ENCODE data around the gene OSGEPL1. TPM values are rescaled to one million over a fixed set of nuclear protein-coding genes. Genes with fewer than 3 reads are reported as not detected.

Gene OSGEPL1
- total RNA-seq, 1 experiment from 2014 or later: 12.6 TPM

DNA sequence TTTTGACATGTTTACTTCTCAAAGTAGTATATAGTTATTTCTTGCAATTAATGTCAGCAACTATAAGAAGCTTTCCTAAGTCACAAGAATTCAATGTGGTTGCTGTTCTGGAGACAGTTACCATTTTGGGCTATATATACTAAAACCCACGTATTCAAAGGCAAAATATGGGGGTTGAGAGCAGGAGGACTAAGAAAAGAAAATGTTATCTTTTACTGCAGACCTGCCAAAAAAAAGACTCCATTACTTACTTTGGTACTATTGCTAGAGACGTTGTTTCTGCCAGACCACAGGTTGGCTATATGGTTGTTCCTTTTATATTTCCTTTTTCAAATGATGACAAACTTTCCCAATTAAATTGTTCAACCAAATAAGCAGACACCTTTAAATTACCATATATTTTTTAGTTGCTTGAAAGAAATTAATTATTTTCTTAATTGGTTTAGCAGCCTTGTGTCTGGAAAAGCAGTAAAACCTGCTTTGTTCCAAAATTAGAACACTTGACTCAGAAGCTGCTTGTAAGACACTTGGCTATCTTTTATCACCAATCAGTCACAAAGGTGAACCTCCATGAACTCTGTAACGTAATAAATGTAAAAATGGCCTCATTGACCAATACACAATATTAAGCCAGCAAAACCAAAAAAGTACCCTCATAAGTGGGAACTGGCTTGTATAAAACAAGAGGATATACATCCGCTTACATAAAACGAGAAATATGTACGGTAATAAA lies 8.2 kb upstream of the OSGEPL1 start:
- no peak for DNase-seq
- ChIA-PET POLR2A (ENCODE audit: unreplicated experiment) (no interaction called here), CTCF (no interaction called here)
- H3K4me3 ChIP-seq (ENCODE audit: low read length): no peak overlapping the region
- H3K4me2 ChIP-seq (ENCODE audit: low read length): no peak overlapping the region
- BruUV-seq (replicated peaks): no TSS peak
- intact Hi-C loops (cut with micrococcal nuclease): no loop called here
- no peaks in the 10 kb centered on the region for H3K9me3 ChIP-seq (ENCODE audit: low read length)
- H3K27ac ChIP-seq (ENCODE audit: low read length): no peak overlapping the region
- H3K9me2 ChIP-seq (replicated peaks; ENCODE audit: low read length): no peaks in the 10 kb centered on the region
- TF ChIP-seq CTCF (conservative IDR thresholded peaks at IDR 0.05; ENCODE audit: low read depth, low read length): no peak
- TF ChIP-seq EZH2phosphoT487 (IDR thresholded peaks at IDR 0.05; ENCODE audit: borderline replicate concordance, low read length): no peak
- TF ChIP-seq EZH2 (IDR thresholded peaks at IDR 0.05; ENCODE audit: low read length, unreplicated experiment): no peak
- H3F3A ChIP-seq (ENCODE audit: low read length, unreplicated experiment): no peaks in the 10 kb centered on the region
- H3K4me1 ChIP-seq (ENCODE audit: insufficient read depth, low read length): no peaks in the 10 kb centered on the region
- H3K36me3 ChIP-seq (ENCODE audit: low read depth, low read length): peaks cover 45% of the 10 kb centered on the region
- no peak overlapping the region for H2AFZ ChIP-seq (ENCODE audit: low read length)
- no peaks in the 10 kb centered on the region for H4K20me1 ChIP-seq (ENCODE audit: low read length)
- no peak for ATAC-seq
- no peaks in the 10 kb centered on the region for H3K79me2 ChIP-seq (ENCODE audit: low read length)
- H3K27me3 ChIP-seq (ENCODE audit: low read length): no peaks in the 10 kb centered on the region
- no peak overlapping the region for H3K9ac ChIP-seq (ENCODE audit: low read length)

DNA sequence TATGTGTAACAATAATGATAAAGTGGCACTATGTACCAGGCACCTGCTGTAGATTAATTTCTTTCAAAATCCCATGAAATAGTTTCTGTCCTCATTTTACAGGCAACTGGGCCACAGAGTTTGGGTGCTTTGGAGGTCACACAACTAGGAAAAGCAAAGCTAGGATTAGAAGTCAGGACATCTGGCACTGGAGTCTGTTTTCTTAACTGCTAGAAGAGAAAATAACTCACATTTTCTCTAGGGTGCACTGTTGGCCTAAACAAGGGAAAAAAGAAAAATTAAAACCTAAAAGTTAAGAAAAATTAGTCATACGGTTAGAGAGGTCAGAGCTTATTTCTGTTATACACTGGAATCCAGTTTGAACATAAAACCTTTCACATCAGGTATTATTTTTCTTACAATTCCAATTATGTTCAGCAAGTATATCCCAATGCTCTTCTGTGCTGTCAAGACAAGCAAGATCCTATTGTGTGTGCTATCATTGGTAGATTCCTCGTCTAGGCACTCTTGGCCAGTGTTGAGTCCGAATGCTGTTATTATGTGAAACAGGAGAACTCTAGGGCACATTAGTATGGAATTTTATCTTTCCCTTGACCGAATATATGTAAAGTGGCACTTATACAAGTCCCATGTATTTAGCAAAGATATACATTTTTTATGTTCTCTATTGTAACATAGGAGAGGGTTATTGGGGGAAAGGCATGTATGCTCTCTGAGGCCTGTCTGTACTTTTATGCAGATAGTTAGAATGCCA lies 1.5 kb upstream of the OSGEPL1 start:
- Histone ChIP-seq H3K9me2 (replicated peaks; ENCODE audit: low read length) (no peaks in the 10 kb centered on the region), H2AFZ (ENCODE audit: low read length) (peak overlapping the region; percentile 100), H4K20me1 (ENCODE audit: low read length) (no peaks in the 10 kb centered on the region), H3K36me3 (ENCODE audit: low read depth, low read length) (peaks cover 12% of the 10 kb centered on the region; the same call in 1 of the 2 replicates), H3K27me3 (ENCODE audit: low read length) (no peaks in the 10 kb centered on the region), H3K27ac (ENCODE audit: low read length) (no peak overlapping the region), H3K9ac (ENCODE audit: low read length) (no peak overlapping the region; the same call in 1 of the 2 replicates), H3K79me2 (ENCODE audit: low read length) (peaks cover 14% of the 10 kb centered on the region), H3K9me3 (ENCODE audit: low read length) (no peaks in the 10 kb centered on the region), H3F3A (ENCODE audit: low read length, unreplicated experiment) (no peaks in the 10 kb centered on the region), H3K4me2 (ENCODE audit: low read length) (peak overlapping the region; percentile 96), H3K4me1 (ENCODE audit: insufficient read depth, low read length) (peaks cover 15% of the 10 kb centered on the region), H3K4me3 (ENCODE audit: low read length) (peak overlapping the region; percentile 95)
- ChIA-PET POLR2A (ENCODE audit: unreplicated experiment) (interaction anchor here (0.6 kb wide), 1 partner anchor 33 kb away, joined by 3 read pairs; no protein-coding TSS in a partner anchor), CTCF (interaction anchor here (0.6 to 2.1 kb wide), 3 partner anchors 103 to 816 kb away, joined by 3 to 11 read pairs (median 3); partner anchors contain the start of gene ASNSD1)
- intact Hi-C loops (cut with micrococcal nuclease): loop anchor here (2.0 to 10.0 kb wide), 2 partner anchors 21 to 551 kb away; partner anchors contain the start of genes HIBCH, ORMDL1 and PMS1
- no peak for TF ChIP-seq CTCF (conservative IDR thresholded peaks at IDR 0.05; ENCODE audit: low read depth, low read length)
- no peak for TF ChIP-seq EZH2phosphoT487 (IDR thresholded peaks at IDR 0.05; ENCODE audit: borderline replicate concordance, low read length)
- no peak for TF ChIP-seq EZH2 (IDR thresholded peaks at IDR 0.05; ENCODE audit: low read length, unreplicated experiment)
- ATAC-seq (no peak), DNase-seq (no peak)
- no TSS peak for BruUV-seq (replicated peaks)

All from PC-3 (cell line).